NCI-H187 (cell line): Measurements from ENCODE around the gene TBC1D3G.
"Not testable (repeated sequence)": the region's sequence is repeated elsewhere in the genome, so short reads cannot be mapped to it uniquely, and the experiment has no call there.

Experiments
- DNase-seq, 2 experiments: peaks; one replicate each; lab custom pipeline; 2025; lab: John Stamatoyannopoulos, UW

TBC1D3G gene

GRCh38 chr17:36323584-36323983 lies at the start of gene TBC1D3G:
Gene TBC1D3G, plus strand, starts transcription at chr17:36323884. Its CDS starts 1,528 bp downstream, at chr17:36325412.
- not testable (repeated sequence) for DNase-seq

- DNase-seq: not testable (repeated sequence)
Observed at GRCh38 chr17:36283256-36283655, 40.4 kb upstream of the TBC1D3G start.

GRCh38 chr17:36284219-36284618 lies 39.5 kb upstream of the TBC1D3G start:
- not testable (repeated sequence) for DNase-seq

GRCh38 chr17:36289965-36290612 lies 33.6 kb upstream of the TBC1D3G start:
- DNase-seq: not testable (repeated sequence)

- not testable (repeated sequence) for DNase-seq
Observed at GRCh38 chr17:36295161-36295560, 28.5 kb upstream of the TBC1D3G start.

GRCh38 chr17:36315736-36316135 lies 7.9 kb upstream of the TBC1D3G start:
- not testable (repeated sequence) for DNase-seq

- not testable (repeated sequence) for DNase-seq
Observed at GRCh38 chr17:36362496-36362895, 38.8 kb downstream of the TBC1D3G start.

- DNase-seq: not testable (repeated sequence)
Observed at GRCh38 chr17:36375938-36376337, 52.3 kb downstream of the TBC1D3G start.
